ENCODE results near the gene TRIM32. TPM values are rescaled to one million over a fixed set of nuclear protein-coding genes. Genes with fewer than 3 reads are reported as not detected.

TRIM32 gene
- total RNA-seq, 1 experiment from 2014 or later = 17.5 TPM

- ATAC-seq = no peak
- no peak overlapping the region for H3K4me3 Mint-ChIP-seq
- ChIA-PET POLR2A (no interaction called here), CTCF (no interaction called here)
- TF ChIP-seq JUN (CRISPR knock-in tag; IDR thresholded peaks at IDR 0.05) (no peak), ARID4B (CRISPR knock-in tag; IDR thresholded peaks at IDR 0.05; ENCODE audit: borderline replicate concordance) (no peak), E2F5 (CRISPR knock-in tag; IDR thresholded peaks at IDR 0.05) (no peak), ATF2 (CRISPR knock-in tag; IDR thresholded peaks at IDR 0.05; ENCODE audit: borderline replicate concordance, low read depth) (no peak), EMX1 (CRISPR knock-in tag; IDR thresholded peaks at IDR 0.05) (no peak), E2F1 (CRISPR knock-in tag; IDR thresholded peaks at IDR 0.05) (no peak), E2F4 (CRISPR knock-in tag; IDR thresholded peaks at IDR 0.05; ENCODE audit: borderline replicate concordance, low read depth) (no peak), GABPB1 (CRISPR knock-in tag; IDR thresholded peaks at IDR 0.05) (no peak), TEAD1 (CRISPR knock-in tag; IDR thresholded peaks at IDR 0.05) (no peak), KAT7 (CRISPR knock-in tag; IDR thresholded peaks at IDR 0.05; ENCODE audit: borderline replicate concordance) (no peak), NR2C2 (CRISPR knock-in tag; IDR thresholded peaks at IDR 0.05) (no peak), TEAD4 (CRISPR knock-in tag; IDR thresholded peaks at IDR 0.05) (no peak), OVOL2 (CRISPR knock-in tag; IDR thresholded peaks at IDR 0.05; ENCODE audit: borderline replicate concordance) (no peak), HMGXB4 (CRISPR knock-in tag; IDR thresholded peaks at IDR 0.05) (no peak), AFF4 (CRISPR knock-in tag; IDR thresholded peaks at IDR 0.05; ENCODE audit: borderline replicate concordance) (no peak), GTF2I (CRISPR knock-in tag; conservative IDR thresholded peaks at IDR 0.05) (no peak)
- H3K27ac Mint-ChIP-seq = no peak overlapping the region
- H3K27me3 Mint-ChIP-seq (ENCODE audit: low read depth) = no peaks in the 10 kb centered on the region
- H3K9me3 Mint-ChIP-seq = 0 out of 2 replicates have a peak, but pooled peaks cover 4% of the 10 kb centered on the region
- DNase-seq (ENCODE audit: low spot score) = no peak
- H3K4me1 Mint-ChIP-seq = peaks cover 9% of the 10 kb centered on the region
- peaks cover 6% of the 10 kb centered on the region; the same call in 1 of the 2 replicates for H3K36me3 Mint-ChIP-seq
These were observed 18.4 kb downstream of the TRIM32 start for GRCh38 chr9:116705531-116705930.

All from WTC11 (cell line).